CD4-positive, alpha-beta T cell treated with Interleukin-6 at 100 ng/mL for 8 hours (primary cell): ENCODE data around the gene TRIM60.
"Not testable (repeated sequence)": the region's sequence is repeated elsewhere in the genome, so short reads cannot be mapped to it uniquely, and the experiment has no call there.

Experiments
- DNase-seq: peaks from one replicate; pipeline ENCODE4 v3.0.0-alpha.2; 2020; ENCODE audit warnings: mixed read lengths, low spot score

Gene TRIM60

GRCh38 chr4:165053645-165054044 is 21.8 kb downstream of the TRIM60 start, which contains the start of gene TRIM75:
TSS of gene TRIM75 (plus strand) at chr4:165053866. CDS start at chr4:165059148, 5,282 bp downstream.
- no peak for DNase-seq

GRCh38 chr4:165055601-165056000 is 23.8 kb downstream of the TRIM60 start:
- DNase-seq: no peak

DNA sequence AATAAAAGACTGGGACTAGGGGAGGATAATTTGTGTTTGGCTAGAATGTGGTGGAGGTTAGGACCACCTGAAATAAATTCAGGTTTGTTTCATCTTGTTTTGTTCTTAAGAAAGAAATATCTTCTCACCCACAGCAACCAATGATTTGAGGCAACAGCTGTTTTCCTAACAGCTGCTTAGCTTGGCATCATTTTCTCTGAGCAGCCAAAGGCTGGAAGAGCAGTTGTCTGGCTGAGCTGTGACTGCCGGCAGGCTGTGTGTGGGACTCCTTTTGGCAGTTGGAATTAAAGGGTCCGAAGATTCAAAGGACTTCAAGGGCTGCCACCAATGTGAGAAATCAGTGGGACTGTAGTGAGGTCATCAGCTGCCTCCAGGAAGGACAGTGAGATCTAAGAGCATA is 26.9 kb downstream of the TRIM60 start:
- DNase-seq: no peak

DNA sequence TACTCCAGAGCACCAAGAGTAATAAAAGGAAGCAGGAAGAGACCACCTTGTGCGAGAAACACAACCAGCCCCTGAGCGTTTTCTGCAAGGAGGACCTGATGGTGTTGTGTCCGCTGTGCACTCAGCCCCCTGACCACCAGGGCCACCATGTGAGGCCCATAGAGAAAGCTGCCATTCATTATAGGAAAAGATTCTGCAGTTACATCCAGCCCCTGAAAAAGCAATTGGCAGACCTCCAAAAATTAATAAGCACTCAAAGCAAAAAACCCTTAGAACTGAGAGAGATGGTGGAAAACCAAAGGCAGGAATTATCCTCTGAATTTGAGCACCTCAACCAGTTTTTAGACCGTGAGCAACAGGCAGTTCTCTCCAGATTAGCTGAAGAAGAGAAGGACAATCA is 27.6 kb downstream of the TRIM60 start:
- no peak for DNase-seq

DNA sequence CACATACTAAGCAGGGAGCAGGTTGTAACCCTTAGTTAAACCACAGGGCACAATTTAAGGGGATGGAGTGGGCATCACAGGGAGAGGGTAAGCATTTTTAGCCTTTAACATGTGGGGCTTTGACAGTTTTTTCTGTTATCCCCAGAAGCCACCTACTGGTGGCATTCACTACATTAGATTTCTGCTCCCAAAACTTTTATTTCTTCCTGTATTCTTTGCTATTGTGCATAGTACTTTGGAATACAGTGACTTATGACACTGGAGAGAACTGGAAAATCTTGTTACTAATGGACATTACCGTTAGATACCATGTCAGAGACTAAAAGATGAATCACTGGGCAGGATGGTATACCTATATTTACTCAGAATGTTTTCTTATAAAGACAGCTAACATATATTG is 29.1 kb downstream of the TRIM60 start:
- no peak for DNase-seq

DNA sequence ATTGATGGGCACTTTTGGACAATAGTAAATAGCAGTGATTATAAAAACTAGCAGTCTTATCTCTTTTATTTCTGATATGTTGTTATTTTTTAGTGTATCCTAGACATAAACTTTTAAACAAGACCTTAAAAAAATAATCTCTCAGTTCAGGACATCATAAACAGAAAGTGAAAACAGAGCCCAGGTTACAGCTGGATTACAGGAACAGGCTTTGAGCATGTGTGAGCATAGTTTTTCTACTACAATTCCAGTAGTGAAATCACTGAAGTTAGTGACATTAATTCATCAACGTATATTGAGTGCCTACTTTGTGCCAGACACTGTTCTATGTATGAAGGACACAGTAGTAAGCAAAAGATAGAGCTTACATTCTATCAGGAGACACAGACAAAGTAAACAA is 38.8 kb downstream of the TRIM60 start:
- no peak for DNase-seq

DNA sequence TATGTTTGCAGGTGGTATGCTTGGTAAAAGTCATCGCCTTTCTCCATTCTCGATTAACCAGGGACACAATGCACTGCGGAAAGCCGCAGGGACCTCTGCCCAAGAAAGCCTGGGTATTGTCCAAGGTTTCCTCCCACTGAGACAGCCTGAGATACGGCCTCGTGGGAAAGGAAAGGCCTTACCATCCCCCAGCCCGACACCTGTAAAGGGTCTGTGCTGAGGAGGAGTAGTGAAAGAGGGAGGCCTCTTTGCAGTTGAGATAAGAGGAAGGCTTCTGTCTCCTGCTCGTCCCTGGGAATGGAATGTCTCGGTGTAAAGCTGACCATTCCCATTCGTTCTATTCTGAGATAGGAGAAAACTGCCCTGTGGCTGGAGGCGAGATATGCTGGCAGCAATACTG is 41.5 kb downstream of the TRIM60 start:
- DNase-seq: not testable (repeated sequence)

- DNase-seq: no peak
Observed at GRCh38 chr4:165077034-165077578, 45.3 kb downstream of the TRIM60 start.

GRCh38 chr4:165079476-165079875 is 47.7 kb downstream of the TRIM60 start:
- no peak for DNase-seq

GRCh38 chr4:165084787-165085186 is 53.0 kb downstream of the TRIM60 start:
- not testable (repeated sequence) for DNase-seq

GRCh38 chr4:165085946-165086345 is 54.1 kb downstream of the TRIM60 start:
- no peak for DNase-seq

DNA sequence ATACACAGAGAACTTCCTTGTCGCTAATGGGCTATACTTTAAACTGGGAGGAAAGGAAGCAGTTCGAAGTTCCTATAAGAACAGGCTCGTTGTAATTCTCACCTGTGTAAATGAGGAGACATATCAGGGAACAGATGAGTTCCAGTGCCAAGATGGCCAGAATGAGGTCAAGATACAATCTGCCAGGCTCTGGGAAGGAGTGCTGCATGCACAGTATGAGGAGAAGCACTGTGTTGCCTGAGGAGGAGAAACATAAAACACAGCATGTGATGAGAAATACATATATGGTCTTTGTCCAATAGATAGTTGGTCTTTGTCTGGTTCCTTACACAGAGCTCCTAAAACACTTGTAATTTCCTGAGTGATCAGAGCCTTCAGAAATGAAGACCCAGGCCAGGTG is 56.6 kb downstream of the TRIM60 start:
- no peak for DNase-seq
